ENCODE measurements around the gene RPS18. TPM values are rescaled to one million over a fixed set of nuclear protein-coding genes. Genes with fewer than 3 reads are reported as not detected.

The RPS18 gene
- total and polyA plus RNA-seq, 2 of the 13 experiments (the other 11 are each of a cell fraction or from before 2014, with no cell fraction given), result 3,896 to 5,806 TPM

- no peak for TF ChIP-seq SKIL (CRISPR knock-in tag; IDR thresholded peaks at IDR 0.05; ENCODE audit: borderline replicate concordance)
- no peak for TF ChIP-seq ZNF546 (CRISPR knock-in tag; conservative IDR thresholded peaks at IDR 0.05)
- no peak for TF ChIP-seq AKAP8 (CRISPR knock-in tag; IDR thresholded peaks at IDR 0.05)
- TF ChIP-seq THAP11 (CRISPR knock-in tag; IDR thresholded peaks at IDR 0.05), result peak; percentile 90
- TF ChIP-seq ZHX1 (CRISPR knock-in tag; IDR thresholded peaks at IDR 0.05; ENCODE audit: low read depth), result no peak
- TF ChIP-seq, protein P1, sequence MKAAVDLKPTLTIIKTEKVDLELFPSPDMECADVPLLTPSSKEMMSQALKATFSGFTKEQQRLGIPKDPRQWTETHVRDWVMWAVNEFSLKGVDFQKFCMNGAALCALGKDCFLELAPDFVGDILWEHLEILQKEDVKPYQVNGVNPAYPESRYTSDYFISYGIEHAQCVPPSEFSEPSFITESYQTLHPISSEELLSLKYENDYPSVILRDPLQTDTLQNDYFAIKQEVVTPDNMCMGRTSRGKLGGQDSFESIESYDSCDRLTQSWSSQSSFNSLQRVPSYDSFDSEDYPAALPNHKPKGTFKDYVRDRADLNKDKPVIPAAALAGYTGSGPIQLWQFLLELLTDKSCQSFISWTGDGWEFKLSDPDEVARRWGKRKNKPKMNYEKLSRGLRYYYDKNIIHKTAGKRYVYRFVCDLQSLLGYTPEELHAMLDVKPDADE (CRISPR knock-in tag; IDR thresholded peaks at IDR 0.05), result peak; percentile 24; the same call in 1 of the 2 replicates
- TF ChIP-seq ZSCAN20 (CRISPR knock-in tag; IDR thresholded peaks at IDR 0.05; ENCODE audit: borderline replicate concordance), result peak; percentile 53
- TF ChIP-seq, protein P2, sequence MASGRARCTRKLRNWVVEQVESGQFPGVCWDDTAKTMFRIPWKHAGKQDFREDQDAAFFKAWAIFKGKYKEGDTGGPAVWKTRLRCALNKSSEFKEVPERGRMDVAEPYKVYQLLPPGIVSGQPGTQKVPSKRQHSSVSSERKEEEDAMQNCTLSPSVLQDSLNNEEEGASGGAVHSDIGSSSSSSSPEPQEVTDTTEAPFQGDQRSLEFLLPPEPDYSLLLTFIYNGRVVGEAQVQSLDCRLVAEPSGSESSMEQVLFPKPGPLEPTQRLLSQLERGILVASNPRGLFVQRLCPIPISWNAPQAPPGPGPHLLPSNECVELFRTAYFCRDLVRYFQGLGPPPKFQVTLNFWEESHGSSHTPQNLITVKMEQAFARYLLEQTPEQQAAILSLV (CRISPR knock-in tag; IDR thresholded peaks at IDR 0.05; ENCODE audit: borderline replicate concordance), result no peak; the same call in 1 of the 2 replicates
- no peak for TF ChIP-seq HNRNPK (IDR thresholded peaks at IDR 0.05; ENCODE audit: low read depth, low read length, poor library complexity, severe bottlenecking)
- 0 out of 2 replicates have a peak, but pooled peaks have one; percentile 52 for TF ChIP-seq ZFP62 (CRISPR knock-in tag; IDR thresholded peaks at IDR 0.05)
- TF ChIP-seq ISX (CRISPR knock-in tag; conservative IDR thresholded peaks at IDR 0.05), result no peak; the same call in 1 of the 2 replicates
- TF ChIP-seq SNAPC2 (CRISPR knock-in tag; IDR thresholded peaks at IDR 0.05), result no peak
- peak; percentile 93 for TF ChIP-seq HOXA7 (CRISPR knock-in tag; IDR thresholded peaks at IDR 0.05)
- TF ChIP-seq EEA1 (CRISPR knock-in tag; IDR thresholded peaks at IDR 0.05; ENCODE audit: borderline replicate concordance), result no peak
- TF ChIP-seq REL (CRISPR knock-in tag; conservative IDR thresholded peaks at IDR 0.05), result peak; percentile 92
- TF ChIP-seq ZBTB3 (CRISPR knock-in tag; IDR thresholded peaks at IDR 0.05; ENCODE audit: borderline replicate concordance, low read depth), result peak; percentile 89
- 0 out of 2 replicates have a peak, but pooled peaks have one; percentile 4 for TF ChIP-seq FOXK2 (IDR thresholded peaks at IDR 0.05)
- TF ChIP-seq CBX5 (CRISPR knock-in tag; IDR thresholded peaks at IDR 0.05; ENCODE audit: borderline replicate concordance), result peak; percentile 76
- TF ChIP-seq, protein P3, sequence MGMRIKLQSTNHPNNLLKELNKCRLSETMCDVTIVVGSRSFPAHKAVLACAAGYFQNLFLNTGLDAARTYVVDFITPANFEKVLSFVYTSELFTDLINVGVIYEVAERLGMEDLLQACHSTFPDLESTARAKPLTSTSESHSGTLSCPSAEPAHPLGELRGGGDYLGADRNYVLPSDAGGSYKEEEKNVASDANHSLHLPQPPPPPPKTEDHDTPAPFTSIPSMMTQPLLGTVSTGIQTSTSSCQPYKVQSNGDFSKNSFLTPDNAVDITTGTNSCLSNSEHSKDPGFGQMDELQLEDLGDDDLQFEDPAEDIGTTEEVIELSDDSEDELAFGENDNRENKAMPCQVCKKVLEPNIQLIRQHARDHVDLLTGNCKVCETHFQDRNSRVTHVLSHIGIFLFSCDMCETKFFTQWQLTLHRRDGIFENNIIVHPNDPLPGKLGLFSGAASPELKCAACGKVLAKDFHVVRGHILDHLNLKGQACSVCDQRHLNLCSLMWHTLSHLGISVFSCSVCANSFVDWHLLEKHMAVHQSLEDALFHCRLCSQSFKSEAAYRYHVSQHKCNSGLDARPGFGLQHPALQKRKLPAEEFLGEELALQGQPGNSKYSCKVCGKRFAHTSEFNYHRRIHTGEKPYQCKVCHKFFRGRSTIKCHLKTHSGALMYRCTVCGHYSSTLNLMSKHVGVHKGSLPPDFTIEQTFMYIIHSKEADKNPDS (CRISPR knock-in tag; IDR thresholded peaks at IDR 0.05), result no peak
- peak; percentile 93 for TF ChIP-seq SP5 (CRISPR knock-in tag; IDR thresholded peaks at IDR 0.05; ENCODE audit: borderline replicate concordance, low read depth)
These were observed 27.5 kb downstream of the RPS18 start (continued) for GRCh38 chr6:33299237-33299944.

Data from HepG2 (cell line).